GM19025 (cell line): ENCODE measurements around the gene MAT1A.
"Not testable (repeated sequence)": the region's sequence is repeated elsewhere in the genome, so short reads cannot be mapped to it uniquely, and the experiment has no call there.

Source experiments
- ATAC-seq: cut with Tn5 transposase; IDR thresholded peaks from one replicate; pipeline ENCODE4 v1.9.1; 2021; ENCODE audit warnings: mild to moderate bottlenecking, low read depth, moderate library complexity; ENCODE audit not compliant: unreplicated experiment

The MAT1A gene

DNA sequence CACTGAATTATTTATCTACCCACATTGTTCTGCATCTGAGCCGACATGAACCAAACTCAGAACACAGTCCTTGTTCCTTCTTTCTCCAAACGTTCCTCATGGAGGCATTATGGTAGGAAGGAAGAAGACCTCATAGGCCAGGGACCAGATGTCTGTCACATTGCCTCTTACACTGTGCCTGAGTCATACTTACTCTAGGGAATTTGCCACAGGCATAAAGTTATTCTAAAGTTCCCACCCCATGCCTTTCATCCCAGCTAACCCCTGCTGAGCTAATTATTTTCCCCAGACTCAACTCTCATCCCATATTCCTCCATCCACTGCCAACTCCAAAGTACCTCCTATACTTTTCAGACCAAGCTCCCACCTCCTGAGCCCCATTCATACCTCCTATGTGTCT lies 21.2 kb downstream of the MAT1A start:
- ATAC-seq, result no peak

GRCh38 chr10:80266513-80266863 lies 23.0 kb downstream of the MAT1A start:
- no peak for ATAC-seq

DNA sequence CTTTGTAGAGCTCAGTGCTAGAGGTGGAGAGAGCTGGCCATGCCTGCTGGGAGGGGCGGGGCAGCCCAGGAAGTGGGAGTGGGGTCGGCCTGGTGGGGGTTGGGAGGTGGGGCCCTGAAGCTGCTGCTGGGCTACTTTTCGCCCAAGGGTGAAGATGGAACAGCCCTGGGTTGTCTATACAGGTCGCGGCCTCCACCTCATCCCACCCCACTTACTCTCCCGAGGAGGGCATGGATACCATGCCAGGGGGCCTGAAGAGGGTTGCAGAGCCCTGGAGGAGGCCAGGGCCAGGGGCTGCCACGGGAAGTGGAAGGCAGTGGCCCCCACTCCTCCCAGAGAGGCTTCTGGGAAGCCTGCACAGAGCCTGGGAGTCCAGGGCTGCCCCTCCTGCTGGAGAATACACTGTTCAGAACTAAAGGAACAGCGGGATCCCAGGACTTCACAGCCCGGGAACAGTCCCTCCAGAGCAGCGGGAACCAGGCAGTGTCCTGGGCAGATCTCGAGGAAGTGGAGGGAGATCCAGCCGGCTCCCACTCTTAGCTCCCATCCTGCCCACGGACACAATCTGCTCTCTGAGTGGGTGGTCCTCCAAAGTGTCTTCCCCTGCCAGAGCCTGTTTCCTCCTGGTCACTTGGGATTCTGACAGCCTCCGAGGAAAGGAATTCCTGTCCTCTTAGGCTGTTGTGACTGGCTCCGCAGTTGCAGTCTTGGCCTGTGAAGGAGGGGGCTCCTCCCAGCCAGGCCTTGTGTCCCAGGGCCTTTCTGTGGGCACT lies 23.5 kb downstream of the MAT1A start:
- ATAC-seq, result no peak

DNA sequence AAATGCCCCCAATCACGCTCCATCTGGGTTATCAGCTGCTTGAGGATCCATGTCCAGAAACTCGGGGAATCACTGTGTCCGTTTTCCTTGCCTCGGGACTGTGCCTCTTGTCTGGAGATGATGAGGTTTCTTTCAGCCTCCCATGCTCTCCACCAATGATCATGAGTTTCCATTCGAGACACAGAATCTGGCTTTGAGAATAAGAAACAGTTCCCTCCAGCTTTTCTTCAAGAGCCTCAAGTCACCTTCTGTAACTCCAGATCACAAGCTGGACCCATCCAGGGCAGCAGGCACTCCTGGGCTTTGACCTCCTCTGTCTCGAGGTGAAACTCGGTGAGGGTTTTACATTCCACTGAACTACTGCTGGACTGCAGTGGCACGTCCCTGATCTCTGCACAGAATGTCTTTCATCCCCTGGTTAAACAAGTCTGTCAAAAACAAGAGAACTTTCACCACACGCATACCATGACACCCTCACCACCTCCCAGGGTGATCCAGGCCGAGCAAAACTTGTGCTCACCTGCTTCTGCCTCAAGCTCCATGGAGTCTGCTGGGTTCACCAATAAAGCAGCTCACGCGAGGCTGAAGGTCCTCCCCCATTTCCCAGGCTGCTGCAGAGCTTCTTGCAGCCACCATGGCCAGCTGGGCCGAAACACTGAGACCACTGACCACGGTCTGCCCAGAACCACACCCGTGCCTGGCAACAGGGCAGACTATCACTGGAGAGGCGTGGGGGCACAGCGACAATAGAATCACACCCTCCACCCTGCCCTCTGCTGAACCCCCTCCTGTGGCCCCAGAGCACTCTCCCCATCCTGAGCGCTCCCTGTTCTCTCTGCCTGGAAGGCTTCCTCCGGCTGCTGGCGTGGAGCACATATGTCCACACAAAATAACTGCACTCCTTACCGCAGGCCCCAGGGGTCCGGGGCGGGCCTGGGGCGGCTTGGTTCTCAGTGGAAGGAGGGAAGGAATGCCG lies 25.1 kb downstream of the MAT1A start:
- ATAC-seq, result no peak

DNA sequence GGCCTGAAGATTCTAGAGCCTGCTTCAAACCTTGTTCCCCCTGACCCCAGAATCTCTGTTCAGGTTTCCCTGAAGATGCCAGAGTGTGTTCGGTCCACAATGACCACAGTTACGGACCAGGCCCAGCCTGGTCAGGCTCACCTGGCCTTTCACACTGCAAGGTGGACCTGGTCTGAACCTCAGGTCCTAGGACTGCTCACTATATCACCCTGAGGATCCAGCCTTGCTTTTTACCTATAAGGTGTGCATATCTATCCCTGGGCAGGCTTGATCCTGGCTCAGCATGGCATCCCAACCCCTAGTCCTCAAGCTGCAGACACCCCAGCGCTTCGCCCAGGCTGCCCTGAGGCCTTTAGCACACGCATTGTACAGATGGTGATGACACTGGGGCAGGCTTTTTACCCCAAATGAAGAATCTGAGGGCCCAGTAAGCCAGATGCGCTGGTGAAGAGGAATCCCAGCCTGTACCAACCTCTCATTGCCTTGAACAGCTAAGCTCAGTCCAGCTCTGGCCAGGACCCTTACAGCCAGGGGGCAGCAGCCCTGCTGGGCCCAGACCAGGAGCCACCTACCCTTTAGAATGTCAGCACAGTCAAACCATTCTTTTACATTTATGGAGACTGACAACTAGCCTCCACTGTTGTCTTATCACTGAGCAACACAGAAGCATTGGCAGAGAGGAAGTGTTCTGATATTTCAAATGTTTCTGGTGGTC lies 28.0 kb downstream of the MAT1A start:
- ATAC-seq, result no peak

DNA sequence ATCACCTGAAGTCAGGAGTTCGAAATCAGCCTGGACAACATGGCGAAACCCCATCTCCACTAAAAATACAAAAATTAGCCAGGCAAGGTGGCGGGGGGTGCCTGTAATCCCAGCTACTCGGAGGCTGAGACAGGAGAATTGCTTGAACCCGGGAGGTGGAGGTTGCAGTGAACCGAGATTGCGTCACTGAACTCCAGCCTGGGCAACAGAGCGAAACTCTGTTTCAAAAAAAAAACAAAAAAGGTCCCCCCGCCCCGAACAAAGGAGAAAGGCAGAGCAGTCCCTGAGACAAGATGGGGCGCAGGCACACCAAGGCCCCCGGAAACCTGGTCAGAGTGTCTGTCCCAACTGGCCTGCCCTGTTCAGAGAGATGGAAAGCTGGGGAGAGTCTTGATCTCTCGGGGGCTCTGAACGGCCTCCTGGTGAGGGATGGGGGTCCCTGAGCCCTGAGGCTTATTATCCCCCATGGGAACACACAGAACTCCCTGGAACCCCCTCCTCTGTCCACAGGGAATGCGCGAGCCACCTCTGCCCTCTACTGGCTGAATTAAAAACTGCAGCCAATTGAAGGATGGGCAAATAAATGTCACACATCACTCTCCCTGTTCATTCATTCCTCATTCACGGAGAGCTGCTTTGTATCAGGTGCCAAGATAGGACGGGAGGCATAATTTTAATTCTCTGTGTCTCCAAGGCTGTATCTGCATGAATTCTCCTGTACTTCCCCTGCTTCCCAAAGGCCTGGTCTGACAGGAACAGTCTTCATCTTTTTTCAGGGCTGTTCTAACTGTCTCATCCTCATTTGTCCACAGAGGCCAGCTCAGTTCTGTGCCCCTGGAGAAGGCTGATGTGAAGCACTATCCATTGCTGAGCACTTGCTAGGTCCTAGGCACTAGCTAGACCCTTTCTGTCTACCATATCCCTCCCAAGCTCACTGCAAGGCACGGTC lies 28.9 kb downstream of the MAT1A start:
- no peak for ATAC-seq

DNA sequence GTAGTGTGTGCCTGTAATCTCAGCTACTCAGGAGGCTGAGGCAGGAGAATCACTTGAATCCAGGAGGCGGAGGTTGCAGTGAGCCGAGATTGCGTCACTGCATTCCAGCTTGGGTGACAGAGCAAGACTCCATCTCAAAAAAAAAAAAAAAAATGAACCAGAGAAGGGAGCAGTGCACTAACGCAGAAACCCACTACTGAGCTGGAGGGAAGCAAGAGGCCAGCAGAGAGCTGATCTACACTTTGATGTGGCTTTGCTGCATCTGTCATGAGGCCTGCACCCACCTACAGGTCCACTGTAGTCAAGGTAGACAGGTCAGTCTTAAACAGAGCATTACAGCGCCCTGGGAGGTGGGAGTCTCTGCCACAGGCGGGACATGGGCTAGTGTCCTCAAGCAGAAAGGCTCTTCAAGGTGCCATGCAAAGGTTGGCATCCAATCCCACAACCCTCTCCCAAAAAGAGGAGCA lies 30.0 kb downstream of the MAT1A start:
- no peak for ATAC-seq

DNA sequence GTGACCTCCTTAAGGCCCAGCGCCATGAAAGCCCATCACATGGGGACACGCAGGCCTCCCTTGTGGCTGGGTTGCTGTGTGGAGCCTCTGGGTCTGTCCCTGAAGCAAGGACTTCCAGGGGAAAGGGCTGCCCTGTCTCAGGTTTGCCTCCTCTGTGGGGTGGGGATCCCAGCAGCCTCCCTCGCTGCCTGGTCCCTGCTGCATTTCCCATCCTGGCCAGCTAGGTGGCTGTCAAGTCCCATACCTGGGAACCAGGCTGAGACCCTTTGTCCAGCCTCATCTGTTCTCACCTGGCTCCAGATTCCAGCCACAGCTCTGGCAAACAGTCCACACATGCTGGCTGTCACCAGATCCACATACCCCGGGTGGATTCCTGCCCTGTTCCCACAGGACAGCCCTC lies 32.7 kb downstream of the MAT1A start:
- ATAC-seq, result not testable (repeated sequence)

DNA sequence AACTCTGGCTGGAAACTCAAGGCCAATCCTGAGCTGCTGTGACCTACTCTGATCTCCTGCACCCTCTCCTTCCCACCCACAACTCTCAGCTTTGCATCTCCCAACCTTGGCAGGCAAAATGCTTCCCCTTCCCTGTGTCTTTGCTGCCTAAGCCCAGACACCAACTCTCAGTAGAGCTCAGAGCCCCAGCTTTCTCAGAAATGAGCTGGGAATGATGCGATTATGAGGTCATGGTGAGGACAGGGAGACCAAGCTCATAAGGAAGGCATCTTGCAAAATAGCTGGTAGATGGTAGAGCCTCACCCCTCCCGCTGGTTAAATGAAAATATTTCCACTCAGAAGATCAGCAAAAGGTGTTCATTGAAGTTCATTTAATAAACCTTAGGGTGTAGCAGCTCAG lies 34.7 kb downstream of the MAT1A start:
- not testable (repeated sequence) for ATAC-seq

GRCh38 chr10:80253963-80254271 lies 35.5 kb downstream of the MAT1A start:
- not testable (repeated sequence) for ATAC-seq

- ATAC-seq, result peak; percentile 57
Observed at GRCh38 chr10:80253266-80253962, 36.0 kb downstream of the MAT1A start.

DNA sequence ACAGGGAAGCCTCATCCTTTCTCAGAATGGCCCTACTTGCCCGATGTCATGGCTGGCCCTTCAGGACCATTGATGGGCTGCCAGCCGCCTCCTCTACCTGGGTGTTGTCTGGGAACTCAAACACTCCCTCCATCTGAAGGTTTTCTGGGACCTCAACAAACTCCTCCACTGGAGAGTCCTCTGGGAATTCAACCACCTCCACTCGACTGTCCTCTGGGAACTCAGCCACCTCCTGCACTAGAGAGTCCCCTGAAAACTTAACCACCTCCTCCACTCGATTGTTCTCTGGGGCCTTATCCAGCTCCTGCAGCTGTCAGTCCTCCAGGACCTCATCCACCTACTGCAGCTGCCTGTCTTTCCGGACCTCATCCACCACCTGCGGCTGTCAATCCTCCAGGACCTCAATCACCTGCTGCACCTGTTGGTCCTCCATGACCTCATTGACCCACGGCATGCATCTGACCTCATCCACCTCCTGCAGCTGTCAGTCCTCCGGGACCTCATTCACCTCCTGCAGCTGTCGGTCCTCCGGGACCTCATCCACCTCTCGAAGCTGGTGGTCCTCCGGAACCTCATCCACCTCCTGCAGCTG lies 37.1 kb downstream of the MAT1A start:
- ATAC-seq, result no peak

DNA sequence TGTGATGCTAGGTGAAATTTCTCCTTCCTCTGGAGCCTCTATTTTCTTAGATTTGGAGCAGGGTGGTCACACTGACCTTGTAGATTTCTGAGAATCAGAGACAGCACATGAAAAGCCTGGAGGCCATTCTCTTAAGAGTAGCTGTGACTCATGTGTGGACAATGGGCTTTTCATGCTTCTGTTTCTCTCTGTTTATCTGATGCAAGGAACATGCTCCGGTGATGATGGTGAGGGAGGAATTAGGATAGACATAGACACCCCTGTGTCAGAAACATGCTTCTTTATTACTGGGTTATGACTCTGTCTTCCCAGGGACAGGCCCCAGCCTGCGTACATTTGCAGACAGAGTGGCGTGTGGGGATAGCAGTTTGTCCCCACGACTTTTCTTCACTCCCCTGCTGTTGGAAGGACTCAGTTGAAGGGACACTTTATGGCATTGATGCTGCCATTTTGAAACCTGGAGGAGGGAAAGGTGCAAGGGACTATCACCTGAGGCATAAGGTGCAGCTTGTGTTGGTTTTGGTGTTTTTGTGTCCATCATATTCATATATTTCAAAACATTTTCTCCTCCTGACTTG lies 37.7 kb downstream of the MAT1A start:
- ATAC-seq, result not testable (repeated sequence)

DNA sequence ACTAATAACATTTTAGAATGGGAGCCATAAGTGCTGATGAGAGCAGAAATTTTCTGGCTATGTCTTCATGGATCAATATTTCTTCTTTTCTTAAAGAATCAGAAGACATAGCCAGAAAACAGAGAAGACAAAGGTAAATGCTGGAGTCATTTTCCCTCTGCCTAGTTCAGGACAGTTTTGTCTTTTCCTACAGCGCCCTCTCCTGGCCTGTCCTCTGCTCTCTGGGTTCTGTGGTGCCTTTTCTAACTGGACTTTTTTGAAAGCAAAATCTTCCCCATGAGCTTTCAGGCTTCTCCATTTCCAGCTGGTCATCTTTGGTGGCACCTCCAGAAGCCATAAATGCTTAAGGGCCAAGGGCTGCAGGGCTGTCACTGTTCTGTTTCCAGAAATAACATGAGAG lies 39.1 kb downstream of the MAT1A start:
- ATAC-seq, result not testable (repeated sequence)

DNA sequence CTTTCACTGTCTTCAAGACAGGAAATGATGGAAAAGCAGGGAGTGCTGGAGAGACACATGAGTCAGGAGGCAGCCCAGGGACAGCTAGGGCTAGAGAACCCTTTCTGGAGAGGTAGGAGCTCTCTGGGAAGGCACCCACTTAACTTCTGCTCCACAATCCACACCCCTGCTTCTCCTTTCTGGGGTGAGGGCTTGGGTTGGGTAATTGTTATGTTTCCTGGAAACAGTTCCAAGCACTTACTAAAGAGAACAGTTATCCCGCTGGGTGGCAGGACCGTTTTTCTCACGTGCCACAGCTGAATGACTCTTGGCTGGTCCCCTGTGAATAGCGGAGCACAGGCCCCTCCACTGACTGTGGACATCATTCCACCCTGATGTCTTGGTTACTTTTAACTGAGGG lies 39.6 kb downstream of the MAT1A start:
- not testable (repeated sequence) for ATAC-seq

GRCh38 chr10:80247611-80248010 lies 41.8 kb downstream of the MAT1A start:
- not testable (repeated sequence) for ATAC-seq

GRCh38 chr10:80244371-80244770 lies 45.1 kb downstream of the MAT1A start:
- not testable (repeated sequence) for ATAC-seq

DNA sequence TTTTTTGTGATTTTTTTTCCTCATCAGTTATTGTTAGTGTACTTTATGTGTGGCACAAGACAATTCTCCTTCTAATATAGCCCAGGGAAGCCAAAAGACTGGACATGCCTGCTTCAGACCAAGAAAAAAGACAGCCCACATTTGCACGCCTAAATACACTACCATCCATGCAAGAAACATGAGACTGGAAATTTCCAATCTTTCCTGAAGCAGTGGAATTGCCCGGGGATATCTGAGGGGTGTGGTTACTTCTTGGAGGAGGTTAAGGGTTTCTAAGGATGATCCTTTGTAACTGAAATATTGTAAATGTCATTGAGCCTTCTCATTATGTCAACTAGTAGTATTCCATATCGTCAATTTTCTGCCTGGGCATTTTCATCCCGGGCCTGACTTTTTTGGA lies 47.1 kb downstream of the MAT1A start:
- not testable (repeated sequence) for ATAC-seq
